Measurements from ENCODE around the gene MAGEB6B.

MAGEB6B gene, protein sequence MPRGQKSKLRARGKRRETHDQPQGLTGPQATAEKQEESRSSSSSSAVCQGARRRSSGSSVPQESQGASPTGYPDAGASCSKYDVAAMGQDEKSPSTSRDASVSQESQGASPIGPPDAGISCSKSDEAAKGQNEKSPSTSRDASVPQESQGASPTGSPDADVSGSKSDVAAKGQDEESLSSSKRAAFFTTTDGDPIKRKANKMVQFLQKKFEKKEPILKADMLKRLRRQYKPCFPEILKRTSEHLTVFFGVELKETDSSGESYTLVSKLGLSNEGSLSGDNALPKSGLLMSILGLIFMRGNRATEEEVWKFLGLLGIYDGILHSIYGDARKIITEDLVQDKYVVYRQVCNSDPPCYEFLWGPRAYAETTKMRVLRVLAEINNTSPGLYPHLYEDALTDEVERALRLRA

GRCh38 chrX:26160301-26160700, at the start of gene MAGEB6B:
TSS of gene MAGEB6B (plus strand) at chrX:26160601. CDS start at chrX:26160601, 0 bp downstream.
- DNase-seq = no peak

- no peak for DNase-seq
Observed at GRCh38 chrX:26138274-26138673, 22.1 kb upstream of the MAGEB6B start, which contains the start of gene MAGEB18. TSS of gene MAGEB18 (plus strand) at chrX:26138343. CDS start at chrX:26138986, 643 bp downstream.

GRCh38 chrX:26146024-26146423, 14.4 kb upstream of the MAGEB6B start:
- DNase-seq = no peak

- no peak for DNase-seq
Observed at GRCh38 chrX:26192204-26192603, 31.8 kb downstream of the MAGEB6B start, which contains the start of gene MAGEB6. TSS of gene MAGEB6 (plus strand) at chrX:26192440. CDS start at chrX:26193847, 1,407 bp downstream.

GRCh38 chrX:26203561-26203960, 43.2 kb downstream of the MAGEB6B start:
- no peak for DNase-seq

- DNase-seq = peak; percentile 1
Observed at GRCh38 chrX:26204717-26205116, 44.3 kb downstream of the MAGEB6B start.

GRCh38 chrX:26208012-26208411, 47.6 kb downstream of the MAGEB6B start:
- DNase-seq = no peak

All from NCI-H69 (cell line).